Measurements from ENCODE around the gene LGALS9C.
"Not testable (repeated sequence)": the region's sequence is repeated elsewhere in the genome, so short reads cannot be mapped to it uniquely, and the experiment has no call there.

The LGALS9C gene

GRCh38 chr17:18487633-18488032 lies 11.0 kb downstream of the LGALS9C start:
- H3K27me3 ChIP-seq (ENCODE audit: control insufficient read depth, insufficient read depth, low read length); H3K36me3 ChIP-seq (ENCODE audit: control insufficient read depth, insufficient read depth, low read length); H3K4me1 ChIP-seq (ENCODE audit: control insufficient read depth, insufficient read depth, low read length); H3K9ac ChIP-seq (ENCODE audit: low read depth, low read length); H3K9me3 ChIP-seq (ENCODE audit: control insufficient read depth, insufficient read depth, low read length); H3K4me3 ChIP-seq (ENCODE audit: low read depth, low read length): not testable (repeated sequence)

DNA sequence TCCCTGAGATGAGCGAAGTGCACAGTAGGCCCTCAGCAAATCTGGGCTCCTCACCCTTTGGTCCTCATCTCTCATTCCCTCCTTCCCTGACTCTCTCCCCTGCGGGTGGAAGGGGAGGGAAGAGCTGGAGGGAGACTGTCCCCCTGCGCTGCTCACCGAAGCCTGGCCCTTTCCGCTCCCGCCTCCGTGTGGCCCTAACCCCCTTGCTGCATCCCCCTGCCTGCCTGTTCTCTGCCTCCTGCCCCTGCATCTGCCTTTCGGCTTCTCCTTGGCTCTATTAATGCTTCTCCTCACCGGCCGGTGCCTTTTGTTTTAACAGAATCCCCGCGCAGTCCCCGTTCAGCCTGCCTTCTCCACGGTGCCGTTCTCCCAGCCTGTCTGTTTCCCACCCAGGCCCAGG lies 12.0 kb downstream of the LGALS9C start:
- H3K4me3 ChIP-seq (ENCODE audit: low read depth, low read length); H3K4me1 ChIP-seq (ENCODE audit: control insufficient read depth, insufficient read depth, low read length); H3K27me3 ChIP-seq (ENCODE audit: control insufficient read depth, insufficient read depth, low read length); H3K36me3 ChIP-seq (ENCODE audit: control insufficient read depth, insufficient read depth, low read length); H3K9me3 ChIP-seq (ENCODE audit: control insufficient read depth, insufficient read depth, low read length); H3K9ac ChIP-seq (ENCODE audit: low read depth, low read length): not testable (repeated sequence)

DNA sequence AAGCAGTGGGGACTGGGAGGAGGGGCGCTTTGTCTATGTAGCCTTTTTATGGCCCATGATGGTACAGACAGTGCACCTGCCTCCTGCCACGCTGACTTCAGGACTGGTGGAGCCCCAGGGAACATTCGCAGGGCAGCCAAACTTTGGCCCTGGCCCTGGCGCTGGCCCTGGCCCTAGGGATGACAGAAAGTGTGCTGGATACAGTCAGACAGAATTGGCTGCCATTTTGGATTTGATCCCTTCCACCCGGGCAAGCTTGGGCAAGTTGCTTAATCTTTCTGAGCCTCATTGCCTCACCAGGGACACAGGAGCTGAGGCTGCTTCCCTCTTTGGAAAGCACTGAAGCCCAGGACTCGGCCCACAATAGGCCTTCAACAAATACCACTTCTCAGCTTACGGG lies 13.4 kb downstream of the LGALS9C start:
- H3K4me1 ChIP-seq (ENCODE audit: control insufficient read depth, insufficient read depth, low read length); H3K27me3 ChIP-seq (ENCODE audit: control insufficient read depth, insufficient read depth, low read length); H3K36me3 ChIP-seq (ENCODE audit: control insufficient read depth, insufficient read depth, low read length); H3K9ac ChIP-seq (ENCODE audit: low read depth, low read length); H3K4me3 ChIP-seq (ENCODE audit: low read depth, low read length); H3K9me3 ChIP-seq (ENCODE audit: control insufficient read depth, insufficient read depth, low read length): not testable (repeated sequence)

DNA sequence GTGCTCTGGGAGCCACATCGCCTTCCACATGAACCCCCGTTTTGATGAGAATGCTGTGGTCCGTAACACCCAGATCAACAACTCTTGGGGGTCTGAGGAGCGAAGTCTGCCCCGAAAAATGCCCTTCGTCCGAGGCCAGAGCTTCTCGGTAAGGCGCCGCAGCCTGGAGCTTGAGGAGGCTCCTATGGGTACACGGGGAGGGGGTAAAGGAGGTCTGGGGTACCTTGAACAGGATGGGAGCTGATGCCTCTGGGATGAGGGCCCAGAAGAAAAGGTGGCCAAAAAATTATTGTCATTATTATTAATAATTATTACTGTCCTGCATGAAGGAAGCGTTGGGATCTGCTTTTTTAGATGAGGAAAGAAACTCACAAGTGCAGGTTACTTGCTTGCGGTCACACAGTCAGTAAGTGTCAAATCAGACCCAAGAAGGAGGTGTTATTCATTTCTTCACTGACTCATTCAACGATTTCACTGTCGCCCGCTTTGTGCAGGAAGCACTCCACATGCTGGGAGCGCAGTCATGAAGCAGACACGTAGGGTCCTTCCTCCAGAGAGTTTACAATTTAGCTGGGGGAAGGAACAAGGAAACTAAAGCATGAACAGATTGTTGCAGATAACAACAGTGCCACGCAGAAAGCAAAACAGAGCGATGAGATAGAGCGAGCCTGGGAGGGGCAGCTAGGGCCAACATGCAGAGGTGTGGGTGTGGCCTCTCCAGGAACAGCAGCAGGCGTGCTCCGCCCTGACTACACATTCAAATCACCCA lies 16.3 kb downstream of the LGALS9C start:
- H3K36me3 ChIP-seq (ENCODE audit: control insufficient read depth, insufficient read depth, low read length); H3K4me3 ChIP-seq (ENCODE audit: low read depth, low read length); H3K9me3 ChIP-seq (ENCODE audit: control insufficient read depth, insufficient read depth, low read length); H3K4me1 ChIP-seq (ENCODE audit: control insufficient read depth, insufficient read depth, low read length); H3K9ac ChIP-seq (ENCODE audit: low read depth, low read length); H3K27me3 ChIP-seq (ENCODE audit: control insufficient read depth, insufficient read depth, low read length): not testable (repeated sequence)

GRCh38 chr17:18494250-18494768 lies 17.7 kb downstream of the LGALS9C start:
- not testable (repeated sequence) for H3K9ac ChIP-seq (ENCODE audit: low read depth, low read length); H3K4me1 ChIP-seq (ENCODE audit: control insufficient read depth, insufficient read depth, low read length); H3K36me3 ChIP-seq (ENCODE audit: control insufficient read depth, insufficient read depth, low read length); H3K27me3 ChIP-seq (ENCODE audit: control insufficient read depth, insufficient read depth, low read length); H3K9me3 ChIP-seq (ENCODE audit: control insufficient read depth, insufficient read depth, low read length); H3K4me3 ChIP-seq (ENCODE audit: low read depth, low read length)

GRCh38 chr17:18497044-18497443 lies 20.5 kb downstream of the LGALS9C start:
- not testable (repeated sequence) for H3K36me3 ChIP-seq (ENCODE audit: control insufficient read depth, insufficient read depth, low read length); H3K27me3 ChIP-seq (ENCODE audit: control insufficient read depth, insufficient read depth, low read length); H3K4me1 ChIP-seq (ENCODE audit: control insufficient read depth, insufficient read depth, low read length); H3K9me3 ChIP-seq (ENCODE audit: control insufficient read depth, insufficient read depth, low read length); H3K4me3 ChIP-seq (ENCODE audit: low read depth, low read length); H3K9ac ChIP-seq (ENCODE audit: low read depth, low read length)

- not testable (repeated sequence) for H3K27me3 ChIP-seq (ENCODE audit: control insufficient read depth, insufficient read depth, low read length); H3K4me3 ChIP-seq (ENCODE audit: low read depth, low read length)
These were observed 22.5 kb downstream of the LGALS9C start for GRCh38 chr17:18499100-18499499.

DNA sequence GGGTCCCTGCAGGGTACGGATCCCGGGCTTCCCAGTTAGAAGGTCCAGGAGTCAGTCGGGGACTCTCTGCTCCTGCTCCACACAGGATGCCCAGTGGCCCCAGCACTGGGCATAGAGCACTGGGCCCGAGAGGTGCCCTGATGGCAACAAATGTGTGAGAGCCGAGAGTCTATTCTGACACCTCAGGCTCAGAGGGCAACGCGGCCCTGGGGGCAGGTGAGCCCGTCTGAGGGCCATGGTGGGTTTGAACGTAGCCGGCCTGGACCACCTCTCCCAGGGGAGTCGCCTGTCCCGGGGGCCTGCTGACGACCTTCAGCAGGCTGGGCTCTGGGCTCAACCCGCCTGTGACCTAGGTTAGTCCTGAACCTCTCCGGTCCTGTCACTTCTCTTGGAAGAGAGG lies 23.2 kb downstream of the LGALS9C start:
- H3K36me3 ChIP-seq (ENCODE audit: control insufficient read depth, insufficient read depth, low read length); H3K4me3 ChIP-seq (ENCODE audit: low read depth, low read length); H3K27me3 ChIP-seq (ENCODE audit: control insufficient read depth, insufficient read depth, low read length); H3K9me3 ChIP-seq (ENCODE audit: control insufficient read depth, insufficient read depth, low read length); H3K4me1 ChIP-seq (ENCODE audit: control insufficient read depth, insufficient read depth, low read length); H3K9ac ChIP-seq (ENCODE audit: low read depth, low read length): not testable (repeated sequence)

More at GRCh38 chr17:18499100-18499499, 22.5 kb downstream of the LGALS9C start:
- H3K4me1 ChIP-seq (ENCODE audit: control insufficient read depth, insufficient read depth, low read length); H3K9ac ChIP-seq (ENCODE audit: low read depth, low read length); H3K9me3 ChIP-seq (ENCODE audit: control insufficient read depth, insufficient read depth, low read length); H3K36me3 ChIP-seq (ENCODE audit: control insufficient read depth, insufficient read depth, low read length): not testable (repeated sequence)

DNA sequence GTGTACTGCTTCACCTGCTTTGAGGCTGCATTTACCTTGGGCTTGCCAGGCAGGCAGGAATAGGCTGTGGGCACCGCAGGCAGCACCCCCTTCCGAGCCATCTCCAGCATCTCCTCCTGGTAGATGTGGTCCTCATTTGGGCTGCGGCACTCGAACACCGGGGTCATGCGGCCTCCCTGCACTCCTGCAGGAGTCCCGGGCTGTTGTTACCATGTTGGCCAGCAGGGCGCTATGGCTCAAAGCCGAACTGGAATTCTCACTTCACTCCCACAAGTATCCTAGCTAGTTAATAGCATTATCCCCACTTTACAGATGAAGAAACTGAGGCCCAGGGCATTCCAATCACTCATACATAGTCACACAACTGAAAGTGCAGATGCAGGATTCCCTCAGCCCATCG lies 23.7 kb downstream of the LGALS9C start:
- H3K9me3 ChIP-seq (ENCODE audit: control insufficient read depth, insufficient read depth, low read length); H3K4me1 ChIP-seq (ENCODE audit: control insufficient read depth, insufficient read depth, low read length); H3K36me3 ChIP-seq (ENCODE audit: control insufficient read depth, insufficient read depth, low read length); H3K27me3 ChIP-seq (ENCODE audit: control insufficient read depth, insufficient read depth, low read length); H3K9ac ChIP-seq (ENCODE audit: low read depth, low read length); H3K4me3 ChIP-seq (ENCODE audit: low read depth, low read length): not testable (repeated sequence)

DNA sequence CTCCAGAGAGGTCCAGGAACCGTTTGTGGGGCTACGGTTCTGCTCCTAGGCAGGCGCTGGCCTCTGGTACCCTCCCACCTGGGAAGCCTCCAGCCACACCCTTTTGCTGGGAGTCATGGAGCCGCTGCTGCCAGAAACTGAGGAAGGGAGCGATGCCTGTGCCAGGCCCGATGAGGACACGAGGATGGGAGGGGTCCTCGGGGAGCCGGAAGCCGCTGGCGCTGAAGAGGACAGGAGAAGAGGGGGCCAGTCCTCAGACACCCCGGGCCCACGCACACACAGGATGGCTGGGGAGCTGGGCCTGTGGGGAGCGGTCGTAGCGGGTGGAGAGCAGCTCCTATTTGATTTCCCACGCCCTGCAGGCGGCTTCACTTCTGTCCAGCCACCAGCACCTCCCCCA lies 24.2 kb downstream of the LGALS9C start:
- not testable (repeated sequence) for H3K27me3 ChIP-seq (ENCODE audit: control insufficient read depth, insufficient read depth, low read length); H3K9ac ChIP-seq (ENCODE audit: low read depth, low read length); H3K9me3 ChIP-seq (ENCODE audit: control insufficient read depth, insufficient read depth, low read length); H3K4me3 ChIP-seq (ENCODE audit: low read depth, low read length); H3K36me3 ChIP-seq (ENCODE audit: control insufficient read depth, insufficient read depth, low read length); H3K4me1 ChIP-seq (ENCODE audit: control insufficient read depth, insufficient read depth, low read length)

DNA sequence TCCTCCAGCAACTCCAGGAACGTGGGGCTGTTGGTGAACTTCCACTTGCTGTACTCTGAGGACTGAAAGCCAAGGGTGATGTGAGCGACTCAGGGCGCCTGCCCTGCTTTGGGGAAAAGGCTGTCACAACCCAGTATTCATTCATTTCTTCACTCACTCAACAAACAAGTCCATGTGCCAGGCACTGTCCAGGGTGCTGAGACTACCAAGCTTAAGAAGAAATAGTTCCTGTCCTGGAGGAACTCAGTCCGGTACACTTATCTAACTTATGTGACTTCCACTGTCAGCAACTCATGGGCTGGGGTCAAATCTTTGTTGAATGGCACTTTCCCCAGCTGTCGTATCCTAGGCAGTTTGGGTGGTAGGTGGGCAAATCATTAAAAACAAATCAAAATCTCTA lies 26.6 kb downstream of the LGALS9C start:
- not testable (repeated sequence) for H3K36me3 ChIP-seq (ENCODE audit: control insufficient read depth, insufficient read depth, low read length); H3K9ac ChIP-seq (ENCODE audit: low read depth, low read length); H3K4me1 ChIP-seq (ENCODE audit: control insufficient read depth, insufficient read depth, low read length); H3K27me3 ChIP-seq (ENCODE audit: control insufficient read depth, insufficient read depth, low read length); H3K9me3 ChIP-seq (ENCODE audit: control insufficient read depth, insufficient read depth, low read length); H3K4me3 ChIP-seq (ENCODE audit: low read depth, low read length)

GRCh38 chr17:18507729-18508128 lies 31.1 kb downstream of the LGALS9C start:
- H3K4me3 ChIP-seq (ENCODE audit: low read depth, low read length); H3K4me1 ChIP-seq (ENCODE audit: control insufficient read depth, insufficient read depth, low read length); H3K9ac ChIP-seq (ENCODE audit: low read depth, low read length); H3K36me3 ChIP-seq (ENCODE audit: control insufficient read depth, insufficient read depth, low read length); H3K27me3 ChIP-seq (ENCODE audit: control insufficient read depth, insufficient read depth, low read length); H3K9me3 ChIP-seq (ENCODE audit: control insufficient read depth, insufficient read depth, low read length): not testable (repeated sequence)
